ENCODE data around the gene DENND5B. TPM values are rescaled to one million over a fixed set of nuclear protein-coding genes. Genes with fewer than 3 reads are reported as not detected.

The DENND5B gene
- total RNA-seq, 1 experiment from 2014 or later: 13.8 TPM

GRCh38 chr12:31524791-31525495 lies 66.0 kb downstream of the DENND5B start (continued):
- TF ChIP-seq, protein P1, sequence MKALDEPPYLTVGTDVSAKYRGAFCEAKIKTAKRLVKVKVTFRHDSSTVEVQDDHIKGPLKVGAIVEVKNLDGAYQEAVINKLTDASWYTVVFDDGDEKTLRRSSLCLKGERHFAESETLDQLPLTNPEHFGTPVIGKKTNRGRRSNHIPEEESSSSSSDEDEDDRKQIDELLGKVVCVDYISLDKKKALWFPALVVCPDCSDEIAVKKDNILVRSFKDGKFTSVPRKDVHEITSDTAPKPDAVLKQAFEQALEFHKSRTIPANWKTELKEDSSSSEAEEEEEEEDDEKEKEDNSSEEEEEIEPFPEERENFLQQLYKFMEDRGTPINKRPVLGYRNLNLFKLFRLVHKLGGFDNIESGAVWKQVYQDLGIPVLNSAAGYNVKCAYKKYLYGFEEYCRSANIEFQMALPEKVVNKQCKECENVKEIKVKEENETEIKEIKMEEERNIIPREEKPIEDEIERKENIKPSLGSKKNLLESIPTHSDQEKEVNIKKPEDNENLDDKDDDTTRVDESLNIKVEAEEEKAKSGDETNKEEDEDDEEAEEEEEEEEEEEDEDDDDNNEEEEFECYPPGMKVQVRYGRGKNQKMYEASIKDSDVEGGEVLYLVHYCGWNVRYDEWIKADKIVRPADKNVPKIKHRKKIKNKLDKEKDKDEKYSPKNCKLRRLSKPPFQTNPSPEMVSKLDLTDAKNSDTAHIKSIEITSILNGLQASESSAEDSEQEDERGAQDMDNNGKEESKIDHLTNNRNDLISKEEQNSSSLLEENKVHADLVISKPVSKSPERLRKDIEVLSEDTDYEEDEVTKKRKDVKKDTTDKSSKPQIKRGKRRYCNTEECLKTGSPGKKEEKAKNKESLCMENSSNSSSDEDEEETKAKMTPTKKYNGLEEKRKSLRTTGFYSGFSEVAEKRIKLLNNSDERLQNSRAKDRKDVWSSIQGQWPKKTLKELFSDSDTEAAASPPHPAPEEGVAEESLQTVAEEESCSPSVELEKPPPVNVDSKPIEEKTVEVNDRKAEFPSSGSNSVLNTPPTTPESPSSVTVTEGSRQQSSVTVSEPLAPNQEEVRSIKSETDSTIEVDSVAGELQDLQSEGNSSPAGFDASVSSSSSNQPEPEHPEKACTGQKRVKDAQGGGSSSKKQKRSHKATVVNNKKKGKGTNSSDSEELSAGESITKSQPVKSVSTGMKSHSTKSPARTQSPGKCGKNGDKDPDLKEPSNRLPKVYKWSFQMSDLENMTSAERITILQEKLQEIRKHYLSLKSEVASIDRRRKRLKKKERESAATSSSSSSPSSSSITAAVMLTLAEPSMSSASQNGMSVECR (CRISPR knock-in tag; IDR thresholded peaks at IDR 0.05; ENCODE audit: borderline replicate concordance): no peak
- TF ChIP-seq ATF6 (CRISPR knock-in tag; IDR thresholded peaks at IDR 0.05) (no peak), CDX4 (CRISPR knock-in tag; IDR thresholded peaks at IDR 0.05; ENCODE audit: borderline replicate concordance) (no peak), FOXJ3 (CRISPR knock-in tag; IDR thresholded peaks at IDR 0.05; ENCODE audit: borderline replicate concordance) (no peak)

- Mint-ChIP-seq H3K4me3 (no peak overlapping the region), H3K9me3 (no peaks in the 10 kb centered on the region), H3K27ac (no peak overlapping the region), H3K4me1 (peaks cover 68% of the 10 kb centered on the region), H3K36me3 (no peaks in the 10 kb centered on the region), H3K27me3 (ENCODE audit: low read depth) (no peaks in the 10 kb centered on the region)
- POLR2A ChIA-PET: no interaction called here
- DNase-seq (ENCODE audit: low spot score) (no peak), ATAC-seq (no peak)
- CTCF ChIA-PET: interaction anchor here (0.7 kb wide), 2 partner anchors 48 to 217 kb away, joined by 5 to 7 read pairs; no protein-coding TSS in a partner anchor
- TF ChIP-seq TEAD4 (CRISPR knock-in tag; IDR thresholded peaks at IDR 0.05) (no peak), MXD4 (CRISPR knock-in tag; IDR thresholded peaks at IDR 0.05; ENCODE audit: borderline replicate concordance) (no peak), AFF4 (CRISPR knock-in tag; IDR thresholded peaks at IDR 0.05; ENCODE audit: borderline replicate concordance) (no peak), NFYB (CRISPR knock-in tag; conservative IDR thresholded peaks at IDR 0.05; ENCODE audit: low read depth) (no peak), ESRRA (CRISPR knock-in tag; IDR thresholded peaks at IDR 0.05; ENCODE audit: borderline replicate concordance) (no peak), ZNF219 (CRISPR knock-in tag; IDR thresholded peaks at IDR 0.05; ENCODE audit: borderline replicate concordance) (no peak), ZNF263 (CRISPR knock-in tag; IDR thresholded peaks at IDR 0.05; ENCODE audit: low read depth) (no peak), ZNF281 (CRISPR knock-in tag; IDR thresholded peaks at IDR 0.05) (no peak)
- TF ChIP-seq, protein P2, sequence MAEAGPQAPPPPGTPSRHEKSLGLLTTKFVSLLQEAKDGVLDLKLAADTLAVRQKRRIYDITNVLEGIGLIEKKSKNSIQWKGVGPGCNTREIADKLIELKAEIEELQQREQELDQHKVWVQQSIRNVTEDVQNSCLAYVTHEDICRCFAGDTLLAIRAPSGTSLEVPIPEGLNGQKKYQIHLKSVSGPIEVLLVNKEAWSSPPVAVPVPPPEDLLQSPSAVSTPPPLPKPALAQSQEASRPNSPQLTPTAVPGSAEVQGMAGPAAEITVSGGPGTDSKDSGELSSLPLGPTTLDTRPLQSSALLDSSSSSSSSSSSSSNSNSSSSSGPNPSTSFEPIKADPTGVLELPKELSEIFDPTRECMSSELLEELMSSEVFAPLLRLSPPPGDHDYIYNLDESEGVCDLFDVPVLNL (CRISPR knock-in tag; IDR thresholded peaks at IDR 0.05; ENCODE audit: borderline replicate concordance, low read depth): no peak
- TF ChIP-seq, protein P3, sequence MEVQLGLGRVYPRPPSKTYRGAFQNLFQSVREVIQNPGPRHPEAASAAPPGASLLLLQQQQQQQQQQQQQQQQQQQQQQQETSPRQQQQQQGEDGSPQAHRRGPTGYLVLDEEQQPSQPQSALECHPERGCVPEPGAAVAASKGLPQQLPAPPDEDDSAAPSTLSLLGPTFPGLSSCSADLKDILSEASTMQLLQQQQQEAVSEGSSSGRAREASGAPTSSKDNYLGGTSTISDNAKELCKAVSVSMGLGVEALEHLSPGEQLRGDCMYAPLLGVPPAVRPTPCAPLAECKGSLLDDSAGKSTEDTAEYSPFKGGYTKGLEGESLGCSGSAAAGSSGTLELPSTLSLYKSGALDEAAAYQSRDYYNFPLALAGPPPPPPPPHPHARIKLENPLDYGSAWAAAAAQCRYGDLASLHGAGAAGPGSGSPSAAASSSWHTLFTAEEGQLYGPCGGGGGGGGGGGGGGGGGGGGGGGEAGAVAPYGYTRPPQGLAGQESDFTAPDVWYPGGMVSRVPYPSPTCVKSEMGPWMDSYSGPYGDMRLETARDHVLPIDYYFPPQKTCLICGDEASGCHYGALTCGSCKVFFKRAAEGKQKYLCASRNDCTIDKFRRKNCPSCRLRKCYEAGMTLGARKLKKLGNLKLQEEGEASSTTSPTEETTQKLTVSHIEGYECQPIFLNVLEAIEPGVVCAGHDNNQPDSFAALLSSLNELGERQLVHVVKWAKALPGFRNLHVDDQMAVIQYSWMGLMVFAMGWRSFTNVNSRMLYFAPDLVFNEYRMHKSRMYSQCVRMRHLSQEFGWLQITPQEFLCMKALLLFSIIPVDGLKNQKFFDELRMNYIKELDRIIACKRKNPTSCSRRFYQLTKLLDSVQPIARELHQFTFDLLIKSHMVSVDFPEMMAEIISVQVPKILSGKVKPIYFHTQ (CRISPR knock-in tag; IDR thresholded peaks at IDR 0.05): no peak
Observed at GRCh38 chr12:31523306-31523705, 67.6 kb downstream of the DENND5B start.
